Lower leg skin (tissue), 4 donors: ENCODE measurements around the gene TBC1D22A. TPM values are rescaled to one million over a fixed set of nuclear protein-coding genes. Genes with fewer than 3 reads are reported as not detected.

Experiments used
- DNase-seq, 2 donors: peaks; one replicate each; pipeline ENCODE4 v3.0.0-alpha.2; 2019; ENCODE audit warnings: low spot score in 2 of 2
- H3K4me3 ChIP-seq: fragments of 200-600 bp; sonication (generic); 2 replicates; pipeline ENCODE4 v1.5.1; 2017; ENCODE audit warnings: mild to moderate bottlenecking, low read depth; ENCODE audit not compliant: poor library complexity, severe bottlenecking
- CTCF ChIP-seq, 3 donors: fragments of 450-650 bp; IDR thresholded peaks; one replicate each; pipeline ENCODE4 v1.5.1; 2016; ENCODE audit warnings: antibody characterized with exemption in 3 of 3, mild to moderate bottlenecking in 3 of 3, moderate library complexity in 2 of 3
- POLR2A ChIP-seq, 2 donors: fragments of 450-650 bp; IDR thresholded peaks; one replicate each; pipeline ENCODE4 v1.6.1; 2016 to 2017; ENCODE audit warnings: antibody characterized with exemption in 2 of 2, mild to moderate bottlenecking in 1 of 2, moderate library complexity in 1 of 2
- WGBS, 2 donors: methylation state at CpG; one replicate each; pipeline ENCODE4 v1.1.5; 2018; 5-methylcytosine and 5-hydroxymethylcytosine counted together
- intact Hi-C: fragments of 100-400 bp; cut with DNase I; formaldehyde crosslinking; loops from one replicate; pipeline ENCODE4 v1.15.0; 2023; ENCODE audit warnings: low total_unique reads
- total RNA-seq, 4 donors: library from RNA; depleted of rRNA; stranded (reverse); fragments of >200 nt; gene quantifications; one replicate each; pipeline ENCODE4 v1.1.0, GENCODE V29; 2016

Gene TBC1D22A
- total RNA-seq, 4 donors from 2014 or later, result 21.8 to 32.3 (median 31.6) TPM

- 95 to 96% methylated on average over 15 to 16 of the region's 16 CpGs for WGBS, 2 donors
- no peak for TF ChIP-seq POLR2A (IDR thresholded peaks at IDR 0.05)
- no peak for TF ChIP-seq CTCF (IDR thresholded peaks at IDR 0.05)
- DNase-seq, result peak in 1 of 2 donors; percentile 59
- intact Hi-C loops, result no loop called here
- H3K4me3 ChIP-seq, result no peak overlapping the region
These were observed 201.5 kb downstream of the TBC1D22A start for GRCh38 chr22:46963672-46964545.

- WGBS, 2 donors, result 93 to 94% methylated on average over 31 of the region's 31 CpGs
- TF ChIP-seq CTCF (IDR thresholded peaks at IDR 0.05) (no peak), POLR2A (IDR thresholded peaks at IDR 0.05) (no peak)
- intact Hi-C loops, result no loop called here
- H3K4me3 ChIP-seq, result no peak overlapping the region
- peak in 1 of 2 donors; percentile 82 for DNase-seq
These were observed 202.5 kb downstream of the TBC1D22A start for GRCh38 chr22:46964773-46965550.

- TF ChIP-seq CTCF (IDR thresholded peaks at IDR 0.05), result no peak
- intact Hi-C loops, result no loop called here
- peak in 1 of 2 donors; percentile 75 for DNase-seq
- no peak overlapping the region for H3K4me3 ChIP-seq
- 91 to 94% methylated on average over 32 to 33 of the region's 33 CpGs for WGBS, 2 donors
These were observed 203.4 kb downstream of the TBC1D22A start for GRCh38 chr22:46965555-46966494.

GRCh38 chr22:46966495-46966845 is 204.0 kb downstream of the TBC1D22A start:
- 76 to 83% methylated on average over 4 of the region's 4 CpGs for WGBS, 2 donors
- intact Hi-C loops, result no loop called here
- no peak overlapping the region for H3K4me3 ChIP-seq
- DNase-seq, result no peak
- no peak for TF ChIP-seq POLR2A (IDR thresholded peaks at IDR 0.05)
- no peak for TF ChIP-seq CTCF (IDR thresholded peaks at IDR 0.05)

- WGBS, 2 donors, result 86 to 92% methylated on average over 15 to 16 of the region's 16 CpGs
- intact Hi-C loops, result no loop called here
- no peak for TF ChIP-seq CTCF (IDR thresholded peaks at IDR 0.05)
- no peak for TF ChIP-seq POLR2A (IDR thresholded peaks at IDR 0.05)
These were observed 204.4 kb downstream of the TBC1D22A start for GRCh38 chr22:46966846-46967245.

More at GRCh38 chr22:46966846-46967245, 204.4 kb downstream of the TBC1D22A start:
- H3K4me3 ChIP-seq, result no peak overlapping the region
- DNase-seq, result peak in 1 of 2 donors; percentile 76
